Activated CD8-positive, alpha-beta memory T cell treated with anti-CD3 and anti-CD28 coated beads, Interleukin-2, amount 50 U/mL, for 1 hour (primary cell): Measurements from ENCODE around the gene VHLL.

Source experiments
- DNase-seq: peaks from one replicate; pipeline ENCODE4 v3.0.0-alpha.2; 2020; ENCODE audit errors: extremely low read depth

The VHLL gene

DNA sequence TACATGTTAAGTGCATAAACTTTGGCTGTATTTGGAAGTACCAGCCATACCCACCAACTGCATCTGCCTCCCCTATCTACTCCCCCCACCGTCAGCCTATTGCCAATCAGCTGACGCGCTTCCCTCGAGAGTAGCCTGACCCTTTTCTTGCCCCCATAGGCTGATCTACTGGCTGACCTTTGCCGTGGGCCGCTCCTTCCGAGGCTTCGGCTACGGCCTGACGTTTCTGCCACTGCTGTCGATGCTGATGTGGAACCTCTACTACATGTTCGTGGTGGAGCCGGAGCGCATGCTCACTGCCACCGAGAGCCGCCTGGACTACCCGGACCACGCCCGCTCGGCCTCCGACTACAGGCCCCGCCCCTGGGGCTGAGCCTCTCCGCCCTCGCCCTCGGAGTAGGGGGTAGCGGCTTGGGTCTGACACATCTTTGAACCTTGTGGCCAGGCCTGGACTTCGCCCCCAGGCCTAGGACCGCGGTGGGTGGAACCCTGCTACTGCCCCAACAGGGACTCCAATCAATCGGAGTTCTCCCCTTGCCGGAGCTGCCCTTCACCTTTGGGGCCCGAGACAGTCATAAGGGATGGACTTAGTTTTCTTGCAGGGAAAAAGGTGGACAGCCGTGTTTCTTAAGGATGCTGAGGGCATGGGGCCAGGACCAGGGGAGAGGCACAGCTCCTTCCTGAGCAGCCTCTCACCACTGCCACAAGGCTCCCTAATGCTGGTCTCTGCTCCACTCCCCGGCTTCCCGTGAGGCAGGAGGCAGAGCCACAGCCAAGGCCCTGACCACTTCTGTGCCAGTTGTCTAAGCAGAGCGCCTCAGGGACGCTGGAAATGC, 7.7 kb downstream of the VHLL start:
- no peak for DNase-seq

- no peak for DNase-seq
Measured at GRCh38 chr1:156289857-156290256, 9.2 kb downstream of the VHLL start.

DNA sequence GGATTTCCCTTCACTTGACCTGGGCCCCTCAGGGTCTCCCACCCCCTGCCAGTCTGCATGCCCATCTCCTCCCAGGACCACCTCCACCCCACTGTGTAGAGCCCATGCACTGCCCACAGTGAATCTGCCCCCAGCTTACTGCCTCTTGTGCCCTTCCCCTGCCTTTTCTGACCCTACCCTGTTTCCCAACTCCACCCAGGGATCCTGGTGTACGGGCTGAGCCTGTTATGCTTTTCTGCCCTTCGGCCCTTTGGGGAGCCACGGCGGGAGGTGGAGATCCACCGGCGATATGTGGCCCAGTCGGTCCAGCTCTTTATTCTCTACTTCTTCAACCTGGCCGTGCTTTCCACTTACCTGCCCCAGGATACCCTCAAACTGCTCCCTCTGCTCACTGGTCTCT, 13.0 kb downstream of the VHLL start:
- DNase-seq: no peak

DNA sequence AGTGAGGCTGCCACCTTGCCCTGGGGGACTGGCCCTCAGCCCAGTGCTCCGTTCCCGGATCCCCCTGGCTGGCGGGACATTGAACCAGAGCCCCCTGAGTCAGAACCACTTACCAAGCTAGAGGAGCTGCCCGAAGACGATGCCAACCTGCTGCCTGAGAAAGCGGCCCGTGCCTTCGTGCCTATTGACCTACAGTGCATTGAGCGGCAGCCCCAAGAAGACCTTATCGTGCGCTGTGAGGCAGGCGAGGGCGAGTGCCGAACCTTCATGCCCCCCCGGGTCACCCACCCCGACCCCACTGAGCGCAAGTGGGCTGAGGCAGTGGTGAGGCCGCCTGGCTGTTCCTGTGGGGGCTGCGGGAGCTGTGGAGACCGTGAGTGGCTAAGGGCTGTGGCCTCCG, 13.7 kb downstream of the VHLL start:
- no peak for DNase-seq

- DNase-seq: no peak
Measured at GRCh38 chr1:156284757-156285156, 14.3 kb downstream of the VHLL start.

- DNase-seq: no peak
Measured at GRCh38 chr1:156284112-156284511, 15.0 kb downstream of the VHLL start, which contains the start of gene TMEM79. TMEM79 (plus strand) TSS chr1:156284325; CDS start chr1:156285227, 902 bp downstream.

- no peak for DNase-seq
Measured at GRCh38 chr1:156283521-156283920, 15.6 kb downstream of the VHLL start.

DNA sequence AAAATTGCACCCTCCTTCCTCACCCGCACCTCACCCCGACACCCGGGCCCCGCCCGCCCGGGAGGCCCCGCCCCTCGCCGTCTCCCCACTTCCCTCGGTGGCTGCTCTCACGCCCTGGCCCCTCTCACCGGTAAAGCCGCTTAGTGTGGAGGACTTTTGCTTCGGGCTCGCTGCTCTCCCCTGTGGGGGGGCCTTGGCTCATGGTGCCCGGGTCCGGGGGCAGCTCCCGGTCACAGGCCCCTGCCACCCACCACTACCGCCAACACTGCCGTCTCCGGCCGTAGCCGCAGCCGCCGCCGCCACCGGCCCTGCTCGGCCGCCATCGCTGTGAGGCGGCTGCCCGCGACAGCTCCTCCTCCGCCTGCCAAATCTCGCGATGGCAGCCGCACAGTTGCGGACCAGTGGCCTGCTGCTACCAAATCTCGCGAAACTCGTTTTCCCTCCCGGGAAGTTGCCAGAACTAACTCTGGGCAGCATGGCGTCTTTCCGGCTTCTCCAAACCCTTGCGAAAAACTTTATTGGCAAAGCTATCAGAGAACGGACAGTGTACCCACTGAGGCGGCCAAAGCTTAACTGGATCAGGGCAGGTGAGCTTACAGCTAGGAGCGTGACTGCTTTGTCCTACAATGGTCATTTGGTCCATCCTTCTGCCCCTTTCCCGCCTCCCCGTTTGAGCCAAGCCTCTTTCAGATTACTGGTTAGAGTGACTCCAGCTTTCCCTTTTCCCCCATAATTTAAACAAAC, 16.5 kb downstream of the VHLL start, which contains the start of gene SMG5:
SMG5 (minus strand) TSS at position 347 of the 744 bp plus-strand sequence; CDS start at position 202, 145 bp downstream.
- DNase-seq: peak; percentile 94

DNA sequence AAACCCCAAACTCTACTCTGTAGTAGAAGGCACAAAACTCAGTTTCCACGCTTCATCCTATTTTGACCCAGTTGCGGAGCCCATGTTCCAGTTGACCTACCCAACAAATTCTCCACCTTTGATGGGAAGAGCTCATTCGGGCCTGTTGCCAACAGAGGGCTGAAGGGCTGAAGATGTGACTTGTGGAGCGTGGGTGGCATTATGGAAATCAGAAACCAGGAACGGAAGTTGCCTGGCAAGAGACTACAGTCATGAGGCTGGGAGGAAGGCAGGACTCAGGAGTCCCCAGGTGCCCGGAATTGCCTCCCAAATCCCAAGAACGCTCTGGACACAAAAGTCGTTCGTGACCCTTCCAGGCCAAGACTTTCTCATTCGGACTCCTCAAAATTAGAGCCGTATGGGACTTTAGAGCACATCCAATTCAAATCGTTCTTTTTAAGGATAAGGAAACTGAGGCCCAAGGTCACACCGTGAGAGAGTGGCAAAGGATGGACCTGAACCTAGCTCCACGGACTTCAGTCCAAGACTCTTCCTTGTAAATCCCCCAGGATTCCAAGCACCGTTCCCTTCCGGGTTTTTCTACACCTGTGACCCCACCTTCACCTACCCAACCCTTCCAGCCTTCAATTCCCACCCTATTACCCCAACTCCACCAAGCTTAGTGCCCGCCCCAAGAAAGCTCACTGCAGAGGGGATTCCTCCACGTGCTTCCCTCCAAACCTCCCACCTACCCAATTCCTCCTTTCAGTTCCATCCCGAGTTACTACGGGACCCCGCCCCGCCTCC, 17.2 kb downstream of the VHLL start:
- no peak for DNase-seq

DNA sequence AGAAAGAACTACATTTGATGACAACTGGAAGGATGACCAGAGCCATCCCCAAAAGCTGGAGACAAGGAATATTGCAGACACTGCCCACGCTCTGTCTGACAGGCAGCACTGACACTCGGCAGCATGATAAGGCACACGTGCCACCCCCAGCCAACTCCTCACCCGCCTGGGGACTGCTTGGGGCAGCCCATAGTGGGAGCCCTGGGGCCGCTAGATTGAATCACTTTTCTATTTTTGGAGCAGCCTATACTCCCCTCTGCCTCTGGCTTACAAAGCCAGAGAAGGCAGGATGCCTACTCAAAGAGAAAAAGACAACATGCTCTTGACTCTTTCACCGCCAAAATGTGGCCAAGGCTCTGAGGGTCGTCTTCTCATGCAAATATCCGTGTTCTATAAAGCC, 17.8 kb downstream of the VHLL start:
- no peak for DNase-seq

- DNase-seq: no peak
Measured at GRCh38 chr1:156279837-156280236, 19.3 kb downstream of the VHLL start.

- no peak for DNase-seq
Measured at GRCh38 chr1:156276966-156277381, 22.1 kb downstream of the VHLL start.

DNA sequence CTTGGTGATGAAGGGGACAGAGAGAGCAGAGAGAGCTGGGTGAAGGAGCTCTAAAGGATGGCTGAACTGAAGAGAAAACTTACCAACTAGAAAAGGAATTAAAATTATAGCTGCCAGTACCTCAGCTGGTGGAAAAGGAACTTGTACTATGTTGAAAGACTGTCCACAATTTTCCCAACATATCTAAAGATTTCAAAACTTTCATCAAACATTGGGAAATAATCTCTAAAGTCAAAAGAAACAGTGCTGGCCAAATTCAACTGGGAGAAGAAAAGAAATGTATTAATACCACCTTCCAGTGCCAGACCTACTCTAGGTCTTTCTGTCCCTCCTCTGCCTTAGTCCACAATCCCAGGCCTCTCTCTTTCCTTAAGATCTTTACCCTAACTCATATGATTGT, 22.6 kb downstream of the VHLL start:
- DNase-seq: no peak

DNA sequence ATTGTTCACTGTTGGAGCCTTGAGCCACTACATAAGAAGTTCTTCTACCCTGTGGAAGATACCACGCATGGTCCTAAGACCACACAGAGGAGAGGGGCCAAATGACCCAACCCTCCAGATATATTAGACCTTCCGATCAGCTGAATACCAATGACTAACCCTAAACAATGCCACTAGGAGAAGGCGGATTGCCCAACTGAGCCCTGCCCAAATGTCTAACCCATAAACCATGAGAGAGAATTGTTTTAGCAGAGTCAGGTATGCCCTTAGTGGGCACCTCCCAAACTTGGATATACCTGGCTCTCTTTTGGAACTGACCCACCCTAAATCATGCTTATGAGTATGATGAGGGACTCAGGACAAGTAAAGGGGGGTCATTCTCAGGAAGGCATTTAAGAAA, 28.8 kb downstream of the VHLL start:
- no peak for DNase-seq

GRCh38 chr1:156268336-156268735, 30.8 kb downstream of the VHLL start:
- DNase-seq: no peak

GRCh38 chr1:156266051-156266450, 33.1 kb downstream of the VHLL start:
- no peak for DNase-seq

GRCh38 chr1:156263288-156263655, 35.8 kb downstream of the VHLL start:
- DNase-seq: no peak

GRCh38 chr1:156262461-156263287, 36.4 kb downstream of the VHLL start:
- no peak for DNase-seq

GRCh38 chr1:156260896-156261295, 38.2 kb downstream of the VHLL start:
- DNase-seq: no peak

- DNase-seq: no peak
Measured at GRCh38 chr1:156259805-156260204, 39.3 kb downstream of the VHLL start.

- no peak for DNase-seq
Measured at GRCh38 chr1:156258859-156259258, 40.2 kb downstream of the VHLL start.
